HL-60 (cell line): ENCODE results near the gene INTS4.
"Not testable (repeated sequence)": the region's sequence is repeated elsewhere in the genome, so short reads cannot be mapped to it uniquely, and the experiment has no call there.

Experiments used
- DNase-seq, 2 experiments: peaks; one replicate each; pipeline ENCODE4 v3.0.0-alpha.2; 2010 to 2020; ENCODE audit warnings: low read depth in 1 of 2, low spot score in 1 of 2
- H3K27ac ChIP-seq: fragments of 250-450 bp; sonication (Bioruptor Pico); replicated peaks from 2 replicates; pipeline ENCODE4 v1.5.1; 2020; ENCODE audit warnings: mild to moderate bottlenecking, moderate library complexity
- H3K27me3 ChIP-seq: fragments of 250-450 bp; sonication (Bioruptor Pico); 2 replicates; pipeline ENCODE4 v1.5.1; 2021; ENCODE audit warnings: mild to moderate bottlenecking, moderate library complexity; ENCODE audit not compliant: insufficient read depth, poor library complexity, severe bottlenecking
- H3K4me3 ChIP-seq: replicated peaks from 2 replicates; pipeline ENCODE4 v1.5.1; 2011; ENCODE audit warnings: mild to moderate bottlenecking, control low read depth, low read length; ENCODE audit not compliant: insufficient read depth
- CTCF ChIP-seq: IDR thresholded peaks from one replicate; pipeline ENCODE4 v1.5.1; 2011; ENCODE audit warnings: low read length, control low read depth, inconsistent platforms; ENCODE audit not compliant: insufficient read depth
- GABPA ChIP-seq: IDR thresholded peaks from 2 replicates; pipeline ENCODE4 v1.6.1; 2012; ENCODE audit warnings: low read depth
- POLR2AphosphoS5 ChIP-seq: IDR thresholded peaks from 2 replicates; pipeline ENCODE4 v1.6.1; 2012; ENCODE audit warnings: low read depth
- REST ChIP-seq: IDR thresholded peaks from 2 replicates; pipeline ENCODE4 v1.6.1; 2012; ENCODE audit warnings: low read depth; ENCODE audit not compliant: insufficient replicate concordance
- SPI1 ChIP-seq: IDR thresholded peaks from 2 replicates; pipeline ENCODE4 v1.6.1; 2012; ENCODE audit warnings: low read depth, mild to moderate bottlenecking, borderline replicate concordance

The INTS4 gene

GRCh38 chr11:77914307-77914791 is 80.1 kb downstream of the INTS4 start:
- not testable (repeated sequence) for DNase-seq, H3K27ac ChIP-seq, H3K4me3 ChIP-seq, H3K27me3 ChIP-seq

- not testable (repeated sequence) for DNase-seq, H3K27ac ChIP-seq, H3K4me3 ChIP-seq, H3K27me3 ChIP-seq
These were observed 80.7 kb downstream of the INTS4 start for GRCh38 chr11:77913608-77914306.

GRCh38 chr11:77910828-77911227 is 83.6 kb downstream of the INTS4 start:
- H3K27me3 ChIP-seq, DNase-seq, H3K4me3 ChIP-seq, H3K27ac ChIP-seq: not testable (repeated sequence)

GRCh38 chr11:77909277-77909676 is 85.2 kb downstream of the INTS4 start:
- Histone ChIP-seq H3K4me3 (no peak overlapping the region), H3K27me3 (no peaks in the 10 kb centered on the region), H3K27ac (no peak overlapping the region)
- no peak for DNase-seq
- no peak for TF ChIP-seq GABPA
- TF ChIP-seq REST: no peak
- TF ChIP-seq CTCF: no peak
- TF ChIP-seq POLR2AphosphoS5: no peak
- TF ChIP-seq SPI1: no peak

GRCh38 chr11:77908835-77909234 is 85.6 kb downstream of the INTS4 start:
- no peak for DNase-seq
- H3K4me3 ChIP-seq: no peak overlapping the region
- TF ChIP-seq POLR2AphosphoS5: no peak
- no peak for TF ChIP-seq GABPA
- no peak for TF ChIP-seq CTCF
- no peak for TF ChIP-seq SPI1
- TF ChIP-seq REST: no peak
- no peak overlapping the region for H3K27ac ChIP-seq
- no peaks in the 10 kb centered on the region for H3K27me3 ChIP-seq

GRCh38 chr11:77894949-77895348 is 99.5 kb downstream of the INTS4 start:
- not testable (repeated sequence) for H3K27me3 ChIP-seq, H3K4me3 ChIP-seq, H3K27ac ChIP-seq, DNase-seq

GRCh38 chr11:77891703-77892102 is 102.8 kb downstream of the INTS4 start:
- not testable (repeated sequence) for H3K4me3 ChIP-seq, DNase-seq, H3K27me3 ChIP-seq, H3K27ac ChIP-seq

GRCh38 chr11:77891256-77891655 is 103.2 kb downstream of the INTS4 start:
- not testable (repeated sequence) for H3K27me3 ChIP-seq, H3K27ac ChIP-seq, DNase-seq, H3K4me3 ChIP-seq

- H3K27me3 ChIP-seq, H3K4me3 ChIP-seq, DNase-seq, H3K27ac ChIP-seq: not testable (repeated sequence)
These were observed 103.8 kb downstream of the INTS4 start for GRCh38 chr11:77890619-77891056.
